HAP-1 (cell line): ENCODE results near the gene GALNT7.

Experiments used
- DNase-seq, 2 experiments: peaks; one replicate each; pipeline ENCODE4 v3.0.0-alpha.2; 2016 to 2020; ENCODE audit warnings: low spot score in 2 of 2
- H3K27me3 ChIP-seq: fragments of 250-450 bp; sonication (Bioruptor Pico); 2 replicates; pipeline ENCODE4 v1.5.1; 2020; ENCODE audit warnings: low read depth, mild to moderate bottlenecking, moderate library complexity
- H3K36me3 ChIP-seq: fragments of 250-450 bp; sonication (Bioruptor Pico); replicated peaks from 2 replicates; pipeline ENCODE4 v1.5.1; 2020; ENCODE audit warnings: mild to moderate bottlenecking
- H3K4me1 ChIP-seq: fragments of 250-450 bp; sonication (Bioruptor Pico); 2 replicates; pipeline ENCODE4 v1.5.1; 2020; ENCODE audit warnings: mild to moderate bottlenecking
- H3K4me3 ChIP-seq: fragments of 250-450 bp; sonication (Bioruptor Pico); 2 replicates; pipeline ENCODE4 v1.5.1; 2020; ENCODE audit warnings: mild to moderate bottlenecking, moderate library complexity
- H3K9me3 ChIP-seq: fragments of 250-450 bp; sonication (Bioruptor Pico); 2 replicates; pipeline ENCODE4 v1.5.1; 2020; ENCODE audit warnings: mild to moderate bottlenecking, moderate library complexity
- in situ Hi-C: fragments of 300-500 bp; cut with MboI; formaldehyde crosslinking; loops from 3 replicates; pipeline ENCODE4 v1.14.3; 2020; ENCODE audit warnings: low sequenced_read_pairs, inconsistent platforms, mixed read lengths

Gene GALNT7

DNA sequence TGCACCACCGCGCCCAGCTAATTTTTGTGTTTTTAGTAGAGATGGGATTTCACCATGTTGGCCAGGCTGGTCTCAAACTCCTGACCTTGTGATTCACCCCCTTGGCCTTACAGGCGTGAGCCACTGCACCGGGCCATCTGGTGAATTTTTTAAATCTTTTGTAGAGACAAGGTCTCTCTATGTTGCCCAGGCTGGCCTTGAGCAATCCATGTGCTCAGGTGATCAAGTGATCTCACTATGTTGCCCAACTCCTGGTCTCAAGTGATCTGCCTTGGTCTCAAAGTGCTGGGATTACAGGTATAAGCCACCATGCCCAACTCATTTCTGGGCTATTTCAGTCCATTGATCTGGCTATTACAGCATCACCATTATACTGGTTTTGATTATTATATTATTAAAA is 22.2 kb upstream of the GALNT7 start:
- Histone ChIP-seq H3K4me3 (no peak overlapping the region), H3K4me1 (no peaks in the 10 kb centered on the region), H3K27me3 (no peaks in the 10 kb centered on the region), H3K9me3 (no peaks in the 10 kb centered on the region), H3K36me3 (no peaks in the 10 kb centered on the region)
- DNase-seq: no peak
- in situ Hi-C loops: no loop called here

DNA sequence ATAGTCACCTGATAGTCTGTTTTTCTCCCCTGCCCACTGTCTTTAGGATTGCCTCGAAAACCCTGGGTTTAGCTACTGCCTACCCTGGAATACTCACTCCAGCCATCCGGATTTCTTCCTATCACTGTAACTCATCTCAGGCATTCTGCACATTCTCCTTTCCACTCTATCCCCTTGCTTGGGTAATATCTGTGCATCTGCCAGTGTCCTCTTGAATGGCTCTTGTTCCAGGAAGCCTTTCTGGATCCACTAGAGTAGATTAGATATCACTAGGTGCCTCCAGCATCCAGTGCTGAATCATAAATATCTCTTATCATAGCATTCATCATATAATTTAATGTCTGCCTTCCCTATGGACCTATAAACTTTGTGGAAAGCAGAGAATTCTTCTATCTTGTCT is 17.1 kb upstream of the GALNT7 start:
- no peaks in the 10 kb centered on the region for H3K4me1 ChIP-seq
- in situ Hi-C loops: no loop called here
- no peak overlapping the region for H3K4me3 ChIP-seq
- H3K36me3 ChIP-seq: no peaks in the 10 kb centered on the region
- no peaks in the 10 kb centered on the region for H3K27me3 ChIP-seq
- no peak for DNase-seq
- no peaks in the 10 kb centered on the region for H3K9me3 ChIP-seq

DNA sequence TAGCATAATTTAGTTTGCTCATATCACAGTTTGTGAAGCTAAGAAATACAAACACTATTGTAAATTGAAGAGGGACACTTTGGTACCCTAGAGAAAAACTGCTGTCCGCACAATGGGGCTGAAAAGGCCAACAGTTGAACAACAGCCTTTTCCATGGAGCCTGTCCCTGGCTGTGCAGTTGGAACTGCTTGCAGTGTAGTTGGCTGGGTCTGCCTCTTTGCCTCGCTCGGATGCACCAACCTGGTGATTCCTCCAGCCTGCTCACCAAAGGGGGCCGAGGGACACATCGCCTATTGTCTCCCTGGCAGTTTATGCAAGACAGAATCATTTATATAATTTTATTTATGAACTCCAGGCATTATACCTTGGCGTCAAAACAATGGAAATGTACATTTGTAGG is 16.5 kb upstream of the GALNT7 start:
- DNase-seq: no peak
- Histone ChIP-seq H3K27me3 (no peaks in the 10 kb centered on the region), H3K4me3 (no peak overlapping the region), H3K36me3 (no peaks in the 10 kb centered on the region), H3K4me1 (no peaks in the 10 kb centered on the region), H3K9me3 (no peaks in the 10 kb centered on the region)
- in situ Hi-C loops: no loop called here

DNA sequence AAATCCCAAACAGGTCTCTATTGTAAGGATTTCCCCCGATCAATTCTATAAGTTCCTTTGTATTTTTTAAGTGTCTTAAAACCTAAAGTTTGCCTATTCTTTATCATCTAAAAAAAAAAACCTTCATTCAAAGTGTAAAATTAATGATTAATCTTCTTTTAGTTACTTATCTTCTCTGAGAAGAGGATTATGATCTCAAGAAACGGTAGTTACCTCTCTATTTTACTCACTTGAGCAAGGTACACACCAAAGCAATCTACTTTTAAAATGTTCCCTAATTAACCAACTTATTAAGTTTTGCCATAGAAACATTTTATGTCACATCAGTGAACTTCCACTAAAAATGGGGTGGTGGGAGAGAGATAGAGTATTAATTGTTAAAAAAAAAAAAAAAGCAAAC is 15.2 kb upstream of the GALNT7 start:
- in situ Hi-C loops: no loop called here
- DNase-seq: no peak
- H3K9me3 ChIP-seq: no peaks in the 10 kb centered on the region
- no peaks in the 10 kb centered on the region for H3K36me3 ChIP-seq
- H3K4me3 ChIP-seq: no peak overlapping the region
- no peaks in the 10 kb centered on the region for H3K4me1 ChIP-seq
- H3K27me3 ChIP-seq: no peaks in the 10 kb centered on the region

DNA sequence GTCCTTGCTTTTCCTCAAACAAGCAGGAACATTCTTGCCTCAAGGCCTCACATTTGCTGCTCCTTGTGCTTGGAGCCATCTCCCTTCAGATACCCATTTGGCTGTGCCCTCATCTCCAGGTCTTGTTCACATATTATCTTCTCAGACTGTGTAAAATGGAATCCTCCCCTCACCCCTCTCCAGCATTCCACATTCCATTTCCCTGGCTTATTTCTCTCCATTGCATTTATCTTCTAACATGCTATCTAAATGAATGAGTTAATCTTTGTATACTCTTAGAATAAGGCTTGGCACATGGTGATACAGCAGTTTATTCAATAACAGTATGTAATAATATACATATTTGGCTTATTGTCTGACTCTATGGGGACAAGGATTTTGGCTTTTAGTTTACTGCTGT is 8.8 kb upstream of the GALNT7 start:
- no peak for DNase-seq
- Histone ChIP-seq H3K4me3 (no peak overlapping the region), H3K4me1 (no peaks in the 10 kb centered on the region), H3K27me3 (no peaks in the 10 kb centered on the region), H3K36me3 (no peaks in the 10 kb centered on the region), H3K9me3 (no peaks in the 10 kb centered on the region)
- in situ Hi-C loops: no loop called here

DNA sequence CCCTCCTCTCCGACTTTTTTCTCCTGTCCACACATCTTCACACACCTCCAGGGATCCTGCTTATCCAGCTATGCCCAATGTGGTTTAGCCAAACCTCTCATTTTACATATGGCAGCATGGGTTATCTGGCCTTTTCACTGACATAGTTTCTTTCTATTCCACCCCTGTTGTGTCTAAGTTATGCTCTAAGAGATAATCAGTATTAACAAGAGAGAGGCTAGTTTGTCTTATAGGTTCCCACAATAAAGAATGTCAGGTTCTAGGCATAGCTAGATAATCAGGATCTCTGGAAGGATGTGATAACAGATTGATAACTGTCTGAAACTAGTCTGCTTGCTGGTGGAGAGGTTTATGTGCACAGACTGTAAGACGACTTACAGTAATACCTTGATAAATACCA is 7.7 kb upstream of the GALNT7 start:
- in situ Hi-C loops: no loop called here
- Histone ChIP-seq H3K9me3 (no peaks in the 10 kb centered on the region), H3K36me3 (no peaks in the 10 kb centered on the region), H3K4me3 (no peak overlapping the region), H3K4me1 (no peaks in the 10 kb centered on the region), H3K27me3 (no peaks in the 10 kb centered on the region)
- DNase-seq: no peak

DNA sequence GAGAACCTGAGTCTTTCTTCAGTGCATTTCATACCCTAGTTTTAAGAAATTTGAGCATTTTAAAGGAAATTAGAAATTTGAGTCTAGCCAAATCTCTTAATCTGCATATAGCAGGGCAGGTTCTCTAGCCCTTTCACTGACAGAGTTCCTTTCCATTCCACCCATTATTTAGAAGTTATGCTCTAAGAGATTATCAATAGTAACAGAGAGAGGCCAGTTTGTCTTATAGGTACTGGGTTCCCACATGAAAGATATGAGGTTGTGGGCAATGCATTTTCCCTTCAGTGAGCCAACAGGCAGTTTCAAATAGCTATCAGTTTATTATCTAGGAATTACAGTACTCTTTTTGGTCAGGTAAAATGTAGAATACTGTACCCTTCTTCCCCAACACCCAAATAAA is 7.3 kb upstream of the GALNT7 start:
- DNase-seq: no peak
- Histone ChIP-seq H3K27me3 (no peaks in the 10 kb centered on the region), H3K4me1 (no peaks in the 10 kb centered on the region), H3K9me3 (no peaks in the 10 kb centered on the region), H3K4me3 (no peak overlapping the region), H3K36me3 (no peaks in the 10 kb centered on the region)
- in situ Hi-C loops: no loop called here

DNA sequence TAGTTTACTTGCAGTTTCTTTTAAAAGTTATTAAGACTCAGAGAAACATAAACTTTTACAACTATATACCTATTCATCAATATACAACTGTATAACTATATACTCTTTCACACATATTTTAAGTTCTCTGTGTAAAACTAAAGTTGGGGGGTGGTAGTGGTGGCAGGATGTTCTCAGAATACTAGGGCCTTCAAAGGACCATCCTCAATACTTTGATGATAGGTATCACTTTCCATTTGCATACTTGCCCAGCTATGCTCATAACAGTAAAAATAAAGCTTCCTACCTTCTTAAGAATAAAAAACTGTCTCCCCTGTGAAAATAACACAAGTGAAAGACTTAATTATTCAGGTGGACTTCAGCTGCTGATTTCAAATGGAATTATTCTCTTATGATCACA is 2.9 kb upstream of the GALNT7 start:
- DNase-seq: no peak
- Histone ChIP-seq H3K27me3 (no peaks in the 10 kb centered on the region), H3K9me3 (no peaks in the 10 kb centered on the region), H3K4me1 (peaks cover 3% of the 10 kb centered on the region), H3K36me3 (no peaks in the 10 kb centered on the region), H3K4me3 (no peak overlapping the region)
- in situ Hi-C loops: no loop called here

DNA sequence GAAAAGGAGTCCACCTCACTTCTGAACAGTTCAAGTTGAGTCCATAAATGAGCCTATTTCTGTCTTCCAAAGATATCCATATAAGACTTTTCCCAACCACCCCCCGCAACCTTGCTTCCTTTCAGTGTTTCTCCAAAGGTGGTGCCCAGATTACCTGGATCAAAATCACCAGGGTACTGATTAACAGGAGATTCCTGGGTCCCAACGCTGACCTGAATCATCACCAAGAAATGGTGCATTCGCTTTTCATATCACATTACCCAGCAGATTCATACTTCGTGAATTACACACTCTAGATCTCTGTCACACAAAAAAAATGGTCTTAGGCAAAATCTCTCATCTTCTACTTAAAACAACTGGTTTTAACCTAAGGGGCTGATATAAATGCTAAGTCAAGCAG is 2.1 kb upstream of the GALNT7 start:
- H3K4me3 ChIP-seq: no peak overlapping the region
- no peaks in the 10 kb centered on the region for H3K36me3 ChIP-seq
- in situ Hi-C loops: no loop called here
- H3K9me3 ChIP-seq: no peaks in the 10 kb centered on the region
- H3K27me3 ChIP-seq: no peaks in the 10 kb centered on the region
- H3K4me1 ChIP-seq: peaks cover 5% of the 10 kb centered on the region
- DNase-seq: no peak

DNA sequence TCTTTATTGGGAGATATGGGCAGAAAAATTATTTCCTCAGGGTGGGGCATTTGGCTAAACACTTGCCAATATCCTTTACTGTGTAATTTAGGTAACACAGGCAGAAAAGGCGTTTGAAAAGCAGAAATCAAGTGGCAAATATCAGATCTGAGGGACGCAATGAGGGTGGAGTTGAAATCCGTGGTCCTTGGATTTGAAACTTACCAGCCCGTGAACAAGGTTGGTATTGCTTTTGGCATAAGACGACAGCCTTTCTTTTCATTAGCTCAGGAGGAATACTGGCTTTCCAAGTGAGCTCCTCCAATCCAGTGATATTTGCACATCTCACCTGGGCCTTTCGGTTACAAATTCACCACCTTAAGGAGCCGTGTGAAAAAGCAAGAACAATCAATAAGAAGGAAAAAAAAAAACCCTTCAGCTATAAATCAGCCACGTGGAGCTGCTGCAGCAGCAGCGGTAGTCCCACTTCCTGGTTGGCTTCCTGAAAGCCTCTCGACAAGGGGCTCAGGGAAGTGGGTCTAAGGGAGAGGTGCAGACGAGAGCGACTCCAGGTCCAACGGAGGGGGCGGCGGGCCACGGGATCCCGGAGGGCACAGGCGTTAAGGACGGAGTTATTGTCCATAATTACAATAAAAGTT is 734 bp upstream of the GALNT7 start:
- in situ Hi-C loops: no loop called here
- Histone ChIP-seq H3K4me1 (peaks cover 5% of the 10 kb centered on the region), H3K27me3 (no peaks in the 10 kb centered on the region), H3K4me3 (peak overlapping the region; percentile 72), H3K9me3 (no peaks in the 10 kb centered on the region), H3K36me3 (no peaks in the 10 kb centered on the region)
- DNase-seq: peak; percentile 62 to 76

DNA sequence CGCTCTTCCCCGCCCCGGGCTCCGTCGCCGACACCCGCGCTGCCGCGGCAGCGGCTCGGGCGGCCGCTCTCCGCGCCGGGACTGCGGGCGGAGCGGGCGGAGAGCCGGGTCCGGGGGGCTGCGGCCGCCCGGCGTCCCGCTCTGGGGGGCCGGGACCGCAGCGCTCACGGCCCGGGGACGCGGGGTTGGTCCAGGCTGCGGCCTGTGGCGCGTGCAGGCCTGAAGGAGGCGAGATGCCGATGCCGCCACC is 492 bp downstream of the GALNT7 start:
- DNase-seq: no peak
- Histone ChIP-seq H3K9me3 (no peaks in the 10 kb centered on the region), H3K36me3 (no peaks in the 10 kb centered on the region), H3K27me3 (no peaks in the 10 kb centered on the region), H3K4me3 (peak overlapping the region; percentile 44), H3K4me1 (peaks cover 5% of the 10 kb centered on the region)
- in situ Hi-C loops: no loop called here

DNA sequence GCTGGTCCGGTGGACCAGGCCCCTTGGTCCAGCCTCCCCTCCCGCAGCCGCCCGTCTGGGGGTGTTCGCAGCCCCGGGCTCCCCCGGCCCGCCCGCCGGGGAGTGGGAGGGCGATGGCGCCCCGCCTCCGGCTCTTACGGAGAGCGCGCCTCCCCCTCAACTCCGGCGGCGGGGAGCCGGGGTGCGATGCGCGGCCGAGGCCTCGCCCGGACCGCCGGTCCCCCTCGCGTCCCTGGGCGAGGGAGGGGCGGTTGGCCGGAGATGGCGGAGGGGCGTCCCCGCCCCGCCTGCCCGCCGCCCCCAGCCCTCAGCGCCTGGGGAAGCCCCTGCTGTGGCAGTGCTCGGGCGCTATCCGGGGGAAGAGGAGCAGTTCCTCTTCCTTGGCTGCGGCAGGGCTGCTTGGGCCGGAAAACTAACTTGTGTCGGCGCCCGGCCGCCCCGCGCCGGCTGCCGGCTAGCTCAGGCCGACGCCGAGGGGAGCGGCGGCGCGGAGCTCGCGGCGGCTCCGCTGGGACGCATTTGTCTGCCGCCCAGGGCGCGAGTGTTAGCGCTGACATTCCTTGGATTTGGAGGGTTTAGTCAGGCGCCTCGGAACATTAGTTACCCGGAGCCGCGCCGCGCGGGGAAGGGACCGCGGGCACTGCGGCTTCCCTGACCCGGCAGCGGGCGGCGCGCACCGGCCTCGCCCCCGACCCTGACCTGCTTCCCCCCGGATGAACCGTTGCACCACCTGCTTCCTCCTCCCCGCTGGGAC is 994 bp downstream of the GALNT7 start:
- peak; percentile 23 to 59 for DNase-seq
- no peaks in the 10 kb centered on the region for H3K36me3 ChIP-seq
- no peaks in the 10 kb centered on the region for H3K27me3 ChIP-seq
- H3K4me3 ChIP-seq: peak overlapping the region; percentile 44
- H3K4me1 ChIP-seq: peaks cover 5% of the 10 kb centered on the region
- H3K9me3 ChIP-seq: no peaks in the 10 kb centered on the region
- in situ Hi-C loops: no loop called here

DNA sequence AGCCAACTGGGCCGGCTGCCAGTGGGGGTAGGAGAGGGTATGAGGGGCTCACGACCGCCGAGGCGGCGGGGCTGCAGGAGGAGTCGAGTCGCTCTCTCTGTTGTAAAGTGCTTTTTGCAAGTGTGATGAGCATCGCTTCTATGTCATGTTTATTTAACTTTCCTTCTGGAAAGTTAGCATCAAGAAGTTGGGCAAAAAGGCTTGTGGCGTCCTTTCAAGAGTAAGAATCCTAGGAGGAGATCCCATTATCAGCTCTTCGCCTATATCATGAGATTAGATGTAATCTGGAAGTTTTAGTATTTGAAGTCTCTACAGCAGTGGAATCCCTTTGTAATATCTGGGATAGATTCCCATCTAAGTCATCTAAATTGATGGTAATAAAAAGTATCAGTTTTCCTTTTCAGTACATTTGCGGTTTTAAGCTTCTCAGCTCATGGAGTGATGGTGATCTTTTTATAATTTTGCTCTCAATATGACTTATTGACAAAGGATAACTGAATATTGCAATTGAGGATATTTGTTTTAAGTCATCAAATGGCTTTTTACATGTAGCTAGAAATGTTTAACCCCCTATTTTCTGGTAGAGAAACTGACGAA is 1.7 kb downstream of the GALNT7 start:
- peak overlapping the region; percentile 44 for H3K4me3 ChIP-seq
- in situ Hi-C loops: no loop called here
- H3K9me3 ChIP-seq: no peaks in the 10 kb centered on the region

DNA sequence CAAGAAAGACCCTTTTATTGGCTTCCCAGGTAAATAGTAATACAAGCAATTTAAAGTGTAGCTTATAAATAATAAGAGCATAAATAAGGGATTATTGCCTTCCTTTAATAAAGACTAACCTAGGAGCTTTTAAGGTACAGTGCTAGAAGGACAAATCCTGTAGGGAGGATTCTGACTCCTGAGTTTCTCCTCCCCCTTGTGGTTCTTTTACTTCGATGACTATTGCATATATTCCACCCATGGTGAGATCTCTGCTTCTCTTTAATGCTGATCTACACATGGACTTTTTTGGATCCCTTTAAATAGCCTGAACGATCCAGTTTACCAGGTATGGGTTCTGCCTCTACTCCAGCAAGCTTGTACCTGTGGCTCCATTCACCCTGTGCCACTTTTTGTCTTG is 2.5 kb downstream of the GALNT7 start:
- in situ Hi-C loops: no loop called here
- Histone ChIP-seq H3K4me3 (no peak overlapping the region), H3K9me3 (no peaks in the 10 kb centered on the region), H3K27me3 (no peaks in the 10 kb centered on the region), H3K4me1 (peaks cover 5% of the 10 kb centered on the region), H3K36me3 (no peaks in the 10 kb centered on the region)
- DNase-seq: peak in 1 of 2 experiments; percentile 25

More for the DNA sequence above, 1.7 kb downstream of the GALNT7 start:
- no peaks in the 10 kb centered on the region for H3K27me3 ChIP-seq
- DNase-seq: peak in 1 of 2 experiments; percentile 32
- no peaks in the 10 kb centered on the region for H3K36me3 ChIP-seq
- peaks cover 5% of the 10 kb centered on the region for H3K4me1 ChIP-seq
